ENCODE measurements around the gene CLEC16A. TPM values are rescaled to one million over a fixed set of nuclear protein-coding genes. Genes with fewer than 3 reads are reported as not detected.
"Not testable (repeated sequence)": the region's sequence is repeated elsewhere in the genome, so short reads cannot be mapped to it uniquely, and the experiment has no call there.

CLEC16A gene
- total and polyA plus RNA-seq, 8 donors: 17.6 to 38.6 (median 21.6) TPM

DNA sequence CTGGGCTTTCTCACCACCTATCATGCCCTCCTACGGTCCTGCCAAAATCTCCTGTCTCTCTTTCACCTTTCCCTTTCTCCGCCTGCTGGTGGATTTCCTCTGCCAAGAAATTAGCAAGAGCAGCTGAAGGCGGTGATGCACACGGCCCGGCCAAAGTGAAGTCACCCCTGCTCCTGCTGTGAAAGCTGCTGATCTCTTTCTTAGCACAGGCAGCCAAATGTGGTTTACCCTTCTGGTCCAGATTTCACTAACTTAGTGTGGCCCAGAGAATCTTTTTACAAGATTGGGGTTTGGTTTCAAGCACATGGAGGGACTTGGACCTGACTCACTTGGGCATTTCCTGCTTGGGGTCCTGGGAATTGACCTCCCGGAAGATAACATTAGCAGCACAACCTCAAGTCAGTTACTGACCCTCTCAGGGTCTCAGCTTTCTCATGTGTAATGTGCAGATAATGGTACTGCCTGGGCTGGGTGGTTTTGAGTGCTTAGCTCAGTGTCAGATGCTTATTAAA lies 155.9 kb downstream of the CLEC16A start:
- H3K4me1 ChIP-seq: peaks cover 20 to 22% of the 10 kb centered on the region in 2 donors
- TF ChIP-seq, protein P1, sequence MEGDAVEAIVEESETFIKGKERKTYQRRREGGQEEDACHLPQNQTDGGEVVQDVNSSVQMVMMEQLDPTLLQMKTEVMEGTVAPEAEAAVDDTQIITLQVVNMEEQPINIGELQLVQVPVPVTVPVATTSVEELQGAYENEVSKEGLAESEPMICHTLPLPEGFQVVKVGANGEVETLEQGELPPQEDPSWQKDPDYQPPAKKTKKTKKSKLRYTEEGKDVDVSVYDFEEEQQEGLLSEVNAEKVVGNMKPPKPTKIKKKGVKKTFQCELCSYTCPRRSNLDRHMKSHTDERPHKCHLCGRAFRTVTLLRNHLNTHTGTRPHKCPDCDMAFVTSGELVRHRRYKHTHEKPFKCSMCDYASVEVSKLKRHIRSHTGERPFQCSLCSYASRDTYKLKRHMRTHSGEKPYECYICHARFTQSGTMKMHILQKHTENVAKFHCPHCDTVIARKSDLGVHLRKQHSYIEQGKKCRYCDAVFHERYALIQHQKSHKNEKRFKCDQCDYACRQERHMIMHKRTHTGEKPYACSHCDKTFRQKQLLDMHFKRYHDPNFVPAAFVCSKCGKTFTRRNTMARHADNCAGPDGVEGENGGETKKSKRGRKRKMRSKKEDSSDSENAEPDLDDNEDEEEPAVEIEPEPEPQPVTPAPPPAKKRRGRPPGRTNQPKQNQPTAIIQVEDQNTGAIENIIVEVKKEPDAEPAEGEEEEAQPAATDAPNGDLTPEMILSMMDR (IDR thresholded peaks at IDR 0.05): no peak
- H3K27me3 ChIP-seq: no peaks in the 10 kb centered on the region
- peak in 1 of 4 donors; percentile 75 for DNase-seq
- peak; percentile 10 for ATAC-seq
- H3K4me3 ChIP-seq: no peak overlapping the region
- H3K27ac ChIP-seq: peak overlapping the region; percentile 41 to 42
- H3K36me3 ChIP-seq: peaks cover 0 to 18% of the 10 kb centered on the region in 2 donors
- no peaks in the 10 kb centered on the region for H3K9me3 ChIP-seq
- intact Hi-C loops (cut with DNase I): no loop called here

DNA sequence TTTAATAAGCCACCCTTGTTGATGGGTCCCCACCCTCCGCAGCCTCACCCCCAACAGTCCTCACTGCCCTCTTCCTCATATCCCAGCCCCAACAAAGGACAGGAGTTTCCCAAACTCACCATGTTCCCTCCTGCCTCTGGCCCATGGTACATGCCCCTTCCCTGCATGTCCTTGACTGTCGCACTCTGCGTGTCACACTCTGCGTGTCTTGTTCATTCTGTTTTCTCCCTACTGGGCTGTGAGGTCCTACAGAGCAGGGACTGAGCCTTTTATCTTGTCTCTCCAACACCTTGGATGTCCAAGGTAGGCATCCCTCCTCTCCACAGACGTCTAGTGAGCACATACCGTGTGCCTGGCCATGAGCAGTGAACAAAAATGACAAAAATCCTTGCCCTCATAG lies 156.9 kb downstream of the CLEC16A start:
- TF ChIP-seq, protein P1 (IDR thresholded peaks at IDR 0.05): no peak
- intact Hi-C loops (cut with DNase I): no loop called here
- no peaks in the 10 kb centered on the region for H3K9me3 ChIP-seq
- no peak for DNase-seq
- H3K4me1 ChIP-seq: peaks cover 22 to 31% of the 10 kb centered on the region in 2 donors
- peak overlapping the region in 1 of 2 donors; percentile 18 for H3K27ac ChIP-seq
- H3K36me3 ChIP-seq: peaks cover 0 to 18% of the 10 kb centered on the region in 2 donors
- no peaks in the 10 kb centered on the region for H3K27me3 ChIP-seq
- ATAC-seq: no peak
- H3K4me3 ChIP-seq: no peak overlapping the region

DNA sequence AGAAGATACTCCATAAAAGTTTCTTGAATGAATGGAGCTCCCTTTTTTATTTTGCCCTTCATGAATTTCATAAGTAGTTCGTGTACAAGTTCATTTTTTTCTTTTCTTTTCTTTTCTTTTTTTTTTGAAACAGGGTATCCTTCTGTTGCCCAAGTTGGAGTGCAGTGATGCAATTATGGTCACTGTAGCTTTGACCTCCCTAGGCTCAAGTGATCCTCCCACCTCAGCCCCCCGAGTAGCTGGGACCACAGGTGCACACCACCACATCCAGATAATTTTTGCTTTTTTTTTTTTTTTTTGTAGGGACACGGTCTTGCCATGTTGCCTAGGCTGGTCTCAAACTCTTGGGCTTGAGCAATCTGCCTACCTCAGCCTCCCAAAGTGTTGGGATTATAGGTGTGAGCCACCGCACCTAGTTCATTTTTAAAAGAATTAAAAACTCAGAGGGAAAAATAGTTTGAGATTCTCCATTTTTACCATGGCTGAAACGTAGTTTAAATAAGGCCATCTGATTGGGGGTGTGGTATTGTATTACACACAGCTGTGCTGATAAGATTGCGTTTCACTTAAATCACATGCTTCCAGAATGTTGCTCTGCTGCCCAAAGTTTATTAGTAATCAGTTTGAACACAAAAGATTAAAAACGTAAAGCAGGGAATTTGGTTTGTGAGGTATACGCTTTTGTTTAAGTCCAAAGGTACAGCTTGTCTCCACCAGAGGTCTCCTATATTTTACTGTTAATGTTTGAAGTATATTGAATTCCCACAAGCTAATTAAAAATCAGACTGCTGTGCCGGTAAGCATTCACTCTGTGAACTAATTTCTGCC lies 157.5 kb downstream of the CLEC16A start:
- intact Hi-C loops (cut with DNase I): no loop called here
- DNase-seq (no peak), ATAC-seq (no peak)
- H3K36me3 ChIP-seq: peaks cover 0 to 18% of the 10 kb centered on the region in 2 donors
- H3K4me1 ChIP-seq: peaks cover 22 to 33% of the 10 kb centered on the region in 2 donors
- peak overlapping the region in 1 of 2 donors; percentile 7 for H3K27ac ChIP-seq
- TF ChIP-seq, protein P1 (IDR thresholded peaks at IDR 0.05): no peak
- H3K4me3 ChIP-seq: no peak overlapping the region
- H3K27me3 ChIP-seq: no peaks in the 10 kb centered on the region
- no peaks in the 10 kb centered on the region for H3K9me3 ChIP-seq

DNA sequence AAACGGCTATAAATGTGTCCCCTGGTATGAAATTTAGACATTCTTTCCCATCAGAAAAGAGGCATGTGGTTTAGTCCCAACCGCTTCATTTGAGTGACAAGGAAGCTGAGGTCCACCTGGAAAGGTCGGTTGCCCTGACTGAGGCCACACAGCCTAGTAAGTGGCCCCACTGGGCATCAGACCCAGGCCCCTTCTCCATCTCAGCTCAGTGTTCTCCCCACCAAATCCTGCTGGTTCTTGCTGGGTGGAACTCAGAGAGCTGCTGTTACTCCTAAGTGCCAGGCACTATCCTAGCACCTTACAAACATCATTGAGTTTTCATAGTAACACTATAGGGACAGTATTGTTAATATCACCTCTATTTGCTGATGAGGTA lies 158.1 kb downstream of the CLEC16A start:
- ATAC-seq: no peak
- Histone ChIP-seq H3K4me1 (peaks cover 23 to 39% of the 10 kb centered on the region in 2 donors), H3K27ac (peak overlapping the region in 1 of 2 donors; percentile 7), H3K9me3 (no peaks in the 10 kb centered on the region), H3K36me3 (peaks cover 0 to 18% of the 10 kb centered on the region in 2 donors), H3K4me3 (no peak overlapping the region), H3K27me3 (no peaks in the 10 kb centered on the region)
- no peak for DNase-seq
- intact Hi-C loops (cut with DNase I): no loop called here
- TF ChIP-seq, protein P1 (IDR thresholded peaks at IDR 0.05): no peak

DNA sequence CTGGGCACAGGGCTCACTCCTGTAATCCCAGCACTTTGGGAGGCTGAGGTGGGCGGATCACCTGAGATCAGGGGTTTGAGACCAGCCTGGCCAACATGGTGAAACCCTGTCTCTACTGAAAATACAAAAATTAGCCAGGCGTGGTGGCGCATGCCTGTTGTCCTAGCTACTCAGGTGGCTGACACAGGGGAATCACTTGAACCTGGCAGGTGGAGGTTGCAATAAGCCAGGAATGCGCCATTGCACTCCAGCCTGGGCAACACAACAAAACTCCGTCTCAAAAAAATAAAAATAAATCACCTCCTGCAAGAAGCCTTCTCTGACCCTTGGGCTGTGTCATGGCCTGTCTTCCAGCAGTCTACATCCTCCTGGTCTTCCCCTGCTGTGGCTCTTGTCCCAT lies 158.9 kb downstream of the CLEC16A start:
- Histone ChIP-seq H3K27ac (peak overlapping the region in 1 of 2 donors; percentile 39), H3K4me1 (peaks cover 28 to 46% of the 10 kb centered on the region in 2 donors), H3K36me3 (peaks cover 0 to 14% of the 10 kb centered on the region in 2 donors)
- intact Hi-C loops (cut with DNase I); H3K27me3 ChIP-seq; H3K4me3 ChIP-seq; ATAC-seq; DNase-seq; H3K9me3 ChIP-seq: not testable (repeated sequence)
